Subcutaneous adipose tissue (tissue), 4 donors: ENCODE results near the gene KISS1R. TPM values are rescaled to one million over a fixed set of nuclear protein-coding genes. Genes with fewer than 3 reads are reported as not detected.

ENCODE experiments used
- CTCF ChIP-seq: fragments of 450-650 bp; IDR thresholded peaks from one replicate; pipeline ENCODE4 v1.5.1; 2016; ENCODE audit warnings: low read depth, mild to moderate bottlenecking, control low read depth, antibody characterized with exemption, moderate library complexity
- total RNA-seq, 4 donors: library from RNA; depleted of rRNA; stranded (reverse); fragments of >200 nt; gene quantifications; one replicate each; pipeline ENCODE4 v1.1.0, GENCODE V29; 2016

KISS1R gene
- total RNA-seq, 4 donors from 2014 or later = not detected

GRCh38 chr19:896434-896833 lies 20.7 kb upstream of the KISS1R start:
- TF ChIP-seq CTCF = no peak

GRCh38 chr19:896999-897398 lies 20.1 kb upstream of the KISS1R start:
- TF ChIP-seq CTCF = no peak

GRCh38 chr19:897442-898039 lies 19.6 kb upstream of the KISS1R start:
- TF ChIP-seq CTCF = no peak

GRCh38 chr19:898663-899062 lies 18.5 kb upstream of the KISS1R start:
- no peak for TF ChIP-seq CTCF

- TF ChIP-seq CTCF = no peak
Observed at GRCh38 chr19:899336-900042, 17.6 kb upstream of the KISS1R start.

- TF ChIP-seq CTCF = no peak
Observed at GRCh38 chr19:900043-900301, 17.2 kb upstream of the KISS1R start.

GRCh38 chr19:900302-901111 lies 16.6 kb upstream of the KISS1R start:
- no peak for TF ChIP-seq CTCF
